Bone marrow (tissue), 2 donors: ENCODE measurements around the gene TTC7B.

Experiments used
- DNase-seq, 2 donors: peaks; one replicate each; lab custom pipeline; 2025; lab: John Stamatoyannopoulos, UW

Gene TTC7B

GRCh38 chr14:90575781-90576180 is 240.4 kb downstream of the TTC7B start:
- no peak for DNase-seq

GRCh38 chr14:90575336-90575735 is 240.9 kb downstream of the TTC7B start:
- no peak for DNase-seq

- no peak for DNase-seq
These were observed 241.8 kb downstream of the TTC7B start for GRCh38 chr14:90574188-90575131.

GRCh38 chr14:90573385-90574105 is 242.7 kb downstream of the TTC7B start:
- DNase-seq: no peak

GRCh38 chr14:90572441-90573150 is 243.6 kb downstream of the TTC7B start:
- no peak for DNase-seq

GRCh38 chr14:90571149-90571947 is 244.9 kb downstream of the TTC7B start:
- no peak for DNase-seq

GRCh38 chr14:90570461-90570860 is 245.8 kb downstream of the TTC7B start:
- no peak for DNase-seq

- no peak for DNase-seq
These were observed 246.4 kb downstream of the TTC7B start for GRCh38 chr14:90569606-90570387.

- no peak for DNase-seq
These were observed 247.0 kb downstream of the TTC7B start for GRCh38 chr14:90569201-90569600.

- no peak for DNase-seq
These were observed 247.8 kb downstream of the TTC7B start for GRCh38 chr14:90568405-90568804.

GRCh38 chr14:90567991-90568390 is 248.2 kb downstream of the TTC7B start:
- no peak for DNase-seq

GRCh38 chr14:90567191-90567590 is 249.0 kb downstream of the TTC7B start:
- DNase-seq: no peak

- DNase-seq: no peak
These were observed 249.7 kb downstream of the TTC7B start for GRCh38 chr14:90566481-90566880.

- DNase-seq: no peak
These were observed 251.7 kb downstream of the TTC7B start for GRCh38 chr14:90564496-90564895.

- no peak for DNase-seq
These were observed 253.6 kb downstream of the TTC7B start for GRCh38 chr14:90562652-90563051.

- DNase-seq: no peak
These were observed 254.3 kb downstream of the TTC7B start for GRCh38 chr14:90561920-90562319.

- DNase-seq: no peak
These were observed 255.2 kb downstream of the TTC7B start for GRCh38 chr14:90560991-90561390.

GRCh38 chr14:90560558-90560957 is 255.7 kb downstream of the TTC7B start:
- no peak for DNase-seq

GRCh38 chr14:90559811-90560492 is 256.3 kb downstream of the TTC7B start:
- no peak for DNase-seq

- DNase-seq: no peak
These were observed 257.1 kb downstream of the TTC7B start for GRCh38 chr14:90558983-90559590.
